ENCODE measurements around the gene PSME2.

- TF ChIP-seq CTCF (conservative IDR thresholded peaks at IDR 0.05) (no peak), ZFX (IDR thresholded peaks at IDR 0.05) (no peak)
Observed at GRCh38 chr14:24131549-24131966, 14.9 kb downstream of the PSME2 start.
